Renal cortex interstitium (tissue), 11 donors: ENCODE data around the gene SPECC1. TPM values are rescaled to one million over a fixed set of nuclear protein-coding genes. Genes with fewer than 3 reads are reported as not detected.
A peak's percentile ranks its signal among the peaks of the same experiment; 100 is the strongest.
"Not testable (repeated sequence)": the region's sequence is repeated elsewhere in the genome, so short reads cannot be mapped to it uniquely, and the experiment has no call there.

Experiments
- DNase-seq, 11 donors: peaks; one replicate each; pipeline ENCODE4 v3.0.0-alpha.2; 2013; ENCODE audit warnings: low read depth in 9 of 11, low spot score in 4 of 11; ENCODE audit errors: extremely low read depth in 1 of 11
- polyA plus RNA-seq, 3 donors: library from polyadenylated mRNA; unstranded; fragments of 120-200 nt; gene quantifications; one replicate each; pipeline ENCODE4 v1.2.1, GENCODE V29; 2013; ENCODE audit not compliant: insufficient read length in 3 of 3

The SPECC1 gene
- polyA plus RNA-seq, 3 donors: 13.2 to 18.8 (median 17.0) TPM

- no peak for DNase-seq
Observed at GRCh38 chr17:20059728-20060188, 50.6 kb downstream of the SPECC1 start.

DNA sequence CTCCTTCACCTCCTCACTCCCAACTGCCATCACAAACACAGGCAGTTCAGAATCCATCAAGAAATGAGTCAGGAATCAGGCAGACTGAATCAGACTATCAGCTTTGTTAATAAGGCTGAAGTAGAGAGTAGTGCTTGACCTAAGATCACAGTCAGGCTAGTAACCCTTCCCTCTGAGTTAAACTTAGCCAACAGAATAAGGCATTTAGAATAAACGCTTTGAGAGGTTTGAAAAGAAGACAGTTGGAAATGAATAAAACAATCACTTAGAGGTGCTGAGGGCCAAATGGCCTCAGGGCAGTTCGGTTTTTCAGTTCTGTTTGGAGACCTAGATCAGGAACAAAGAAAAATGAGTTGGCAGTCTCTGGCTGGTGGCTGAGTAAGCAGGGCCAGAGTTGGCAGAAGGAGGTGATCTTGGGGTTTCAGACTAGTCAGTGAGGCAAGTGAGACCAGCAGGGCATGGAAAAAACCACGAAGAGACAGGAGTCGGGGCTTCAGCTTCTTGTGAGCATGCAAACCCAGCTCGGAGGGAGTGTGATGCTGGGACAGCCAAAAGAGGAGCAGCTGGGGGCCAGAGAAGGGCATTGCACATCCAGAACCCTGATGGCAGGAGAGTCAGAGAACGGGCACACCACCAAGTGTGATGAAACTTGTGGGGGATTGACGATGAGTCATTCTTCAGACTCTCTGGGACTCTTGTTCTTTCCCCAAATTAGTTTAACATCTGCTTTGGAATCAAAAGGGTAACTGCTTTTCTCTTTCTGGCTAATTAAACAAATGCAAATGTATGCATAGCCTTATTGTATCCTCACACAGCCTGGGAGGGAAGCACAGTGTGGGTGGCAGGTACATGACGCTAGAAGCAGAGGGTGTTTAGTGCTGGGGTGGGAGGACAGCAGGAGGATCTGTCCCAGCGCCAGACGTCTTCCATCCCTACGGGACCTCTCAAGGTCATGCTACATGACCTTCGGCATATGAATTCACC lies 54.8 kb downstream of the SPECC1 start:
- no peak for DNase-seq

DNA sequence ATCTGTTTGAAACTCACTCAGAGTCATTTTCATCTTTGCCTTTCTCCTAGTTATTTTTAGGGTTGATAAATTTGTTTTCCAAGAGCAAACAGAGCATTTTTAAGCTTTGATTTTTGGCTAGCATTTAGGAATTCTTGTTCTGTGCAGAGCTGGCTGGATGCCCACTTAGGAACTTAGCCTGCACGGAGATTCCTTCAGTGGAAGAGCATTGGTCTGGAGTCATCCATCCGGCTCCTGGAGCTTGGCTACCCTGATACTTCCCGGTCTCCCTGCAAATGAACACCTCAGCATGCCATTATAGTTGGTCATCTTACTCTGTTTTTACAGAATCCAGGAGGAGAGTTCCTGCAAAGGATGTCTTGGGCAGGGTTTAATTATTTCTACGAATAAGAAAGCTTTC lies 57.1 kb downstream of the SPECC1 start:
- peak in 3 of 11 donors; percentile 8 to 19 (median 8) for DNase-seq

GRCh38 chr17:20067711-20068110 lies 58.6 kb downstream of the SPECC1 start:
- no peak for DNase-seq

DNA sequence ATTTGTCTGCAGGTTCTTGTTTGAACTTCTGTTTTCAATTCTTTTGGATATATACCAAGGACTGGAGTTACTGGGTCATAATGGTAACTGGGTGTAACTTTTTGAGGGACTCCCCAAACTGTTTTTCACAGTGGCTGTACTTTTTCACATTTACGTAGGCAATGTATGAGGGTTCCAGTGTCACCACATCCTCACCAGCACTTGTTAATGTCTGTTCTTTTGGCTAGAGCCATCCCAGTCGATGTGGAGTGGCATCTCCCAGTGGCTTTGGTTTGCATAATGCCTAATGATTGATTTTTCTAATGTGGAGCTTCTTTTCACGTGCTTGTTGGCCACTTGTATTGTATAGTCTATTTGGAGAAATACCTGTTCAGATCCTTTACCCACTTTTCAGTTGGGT lies 59.3 kb downstream of the SPECC1 start:
- DNase-seq: no peak

DNA sequence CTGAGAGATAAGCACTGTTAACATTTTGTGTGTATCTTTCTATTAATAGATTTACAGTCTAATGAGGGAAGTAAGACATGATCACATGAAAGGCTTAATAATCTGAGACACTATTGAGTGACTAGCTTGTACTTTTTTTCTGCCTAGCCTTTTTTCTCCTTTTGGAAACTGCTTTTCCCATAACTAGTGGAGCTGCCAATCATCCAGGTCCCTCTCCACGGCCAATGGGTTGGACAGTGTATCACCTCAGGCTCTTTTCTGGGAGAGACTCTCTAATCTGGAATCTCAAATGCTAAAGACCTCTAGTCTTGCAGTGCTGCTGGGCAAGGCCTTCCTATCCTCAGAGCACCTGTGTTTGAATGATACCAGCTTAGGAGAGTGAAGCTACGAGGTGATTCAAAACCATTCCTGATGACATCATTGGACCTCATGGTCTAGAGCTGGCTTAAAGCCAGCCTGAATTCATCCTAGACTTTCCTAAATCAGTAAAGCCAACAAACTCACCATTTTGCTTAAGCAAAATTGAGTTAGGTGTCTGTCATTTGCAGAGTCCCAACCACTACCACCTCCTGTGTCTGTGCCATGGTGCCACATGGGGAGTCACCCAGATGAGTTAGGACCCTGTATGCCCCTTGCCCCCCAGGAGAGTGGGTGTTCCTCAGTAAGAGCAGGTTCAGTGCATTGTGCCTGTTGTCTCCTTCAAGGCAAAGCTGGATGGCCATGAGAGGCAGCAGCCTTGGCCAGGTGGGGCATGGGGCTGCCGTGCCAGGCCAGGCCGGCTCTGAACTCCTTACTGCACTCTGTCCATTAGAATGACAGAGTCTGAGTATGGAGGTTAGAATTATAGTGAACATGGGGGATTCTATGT lies 62.9 kb downstream of the SPECC1 start:
- DNase-seq: no peak

- no peak for DNase-seq
Observed at GRCh38 chr17:20072692-20072992, 63.5 kb downstream of the SPECC1 start.

GRCh38 chr17:20073055-20073979 lies 64.2 kb downstream of the SPECC1 start:
- DNase-seq: no peak

GRCh38 chr17:20074001-20074400 lies 64.8 kb downstream of the SPECC1 start:
- no peak for DNase-seq

- DNase-seq: no peak
Observed at GRCh38 chr17:20074489-20074888, 65.3 kb downstream of the SPECC1 start.

GRCh38 chr17:20076137-20076536 lies 67.0 kb downstream of the SPECC1 start:
- DNase-seq: not testable (repeated sequence)

GRCh38 chr17:20077978-20078685 lies 69.0 kb downstream of the SPECC1 start:
- DNase-seq: no peak

- no peak for DNase-seq
Observed at GRCh38 chr17:20080513-20080912, 71.4 kb downstream of the SPECC1 start.

DNA sequence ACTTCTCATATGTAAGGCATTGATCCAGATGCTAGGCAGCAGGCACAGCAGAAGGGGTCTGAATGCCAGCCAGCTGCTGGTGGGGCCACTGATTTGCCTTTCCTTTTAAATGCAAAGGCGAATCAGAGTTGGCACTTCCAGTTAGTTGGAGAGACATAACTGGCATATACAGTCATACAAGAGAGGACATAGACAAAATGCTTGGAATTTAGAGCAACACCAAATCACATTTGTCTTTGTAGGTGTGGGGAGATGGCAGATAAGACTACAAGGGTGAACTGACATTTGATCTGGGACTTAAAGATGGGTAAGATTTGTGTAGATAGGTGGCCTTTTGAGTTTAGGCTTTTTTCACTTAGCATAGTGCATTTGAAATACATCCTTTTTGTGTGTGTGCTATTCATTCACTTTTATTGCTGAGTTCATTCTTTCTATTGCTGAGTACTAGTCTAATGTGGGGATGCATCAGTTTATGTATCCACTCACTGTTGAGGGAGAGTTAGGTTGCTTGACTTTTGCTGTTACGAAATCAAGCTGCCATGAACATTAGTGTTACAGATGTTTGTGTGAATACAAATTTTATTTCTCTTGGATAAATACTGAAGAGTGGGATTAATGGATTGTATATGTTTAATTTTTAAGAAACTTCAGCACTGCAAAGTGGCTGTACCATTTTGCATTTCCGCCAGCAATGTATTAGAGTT lies 74.1 kb downstream of the SPECC1 start:
- no peak for DNase-seq

- no peak for DNase-seq
Observed at GRCh38 chr17:20084621-20085282, 75.6 kb downstream of the SPECC1 start.

DNA sequence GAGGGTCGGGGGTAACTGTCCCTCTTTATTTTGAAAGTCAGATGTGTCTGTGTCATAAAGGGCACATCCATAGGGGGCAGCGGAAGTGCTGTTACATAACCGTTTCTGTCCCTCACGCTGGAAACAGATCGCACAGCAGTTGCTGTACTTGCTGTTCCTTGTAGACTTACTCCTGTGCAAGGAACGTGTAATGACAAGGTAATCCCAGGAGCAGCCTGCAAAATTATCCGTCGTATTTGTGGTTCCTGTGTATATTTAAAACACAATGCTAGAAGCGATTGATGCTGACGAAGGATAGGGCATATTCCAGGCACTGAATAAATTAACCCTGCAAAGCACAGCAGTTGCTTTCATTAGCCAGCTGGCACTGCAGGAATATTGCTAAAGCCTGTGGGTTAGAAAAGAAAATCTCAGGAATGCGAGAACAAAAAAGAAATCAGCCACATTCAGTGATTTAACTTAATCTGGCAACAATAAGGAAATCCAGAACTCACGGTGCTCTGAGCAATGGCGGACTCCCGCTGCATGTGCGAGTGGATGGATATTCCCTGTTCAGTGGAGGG lies 76.2 kb downstream of the SPECC1 start:
- no peak for DNase-seq
